Vagina (tissue), 2 donors: ENCODE data around the gene WNT2. TPM values are rescaled to one million over a fixed set of nuclear protein-coding genes. Genes with fewer than 3 reads are reported as not detected.

Experiments
- DNase-seq, 2 donors: peaks; one replicate each; pipeline ENCODE4 v3.0.0-alpha.2; 2017; ENCODE audit errors: extremely low spot score in 2 of 2
- H3K27ac ChIP-seq: fragments of 200-600 bp; sonication (generic); one replicate; pipeline ENCODE4 v1.5.1; 2019
- H3K27me3 ChIP-seq: fragments of 200-600 bp; sonication (generic); one replicate; pipeline ENCODE4 v1.5.1; 2019
- H3K36me3 ChIP-seq, 2 donors: fragments of 200-600 bp; sonication (generic); one replicate each; pipeline ENCODE4 v1.5.1; 2017 to 2019
- H3K4me1 ChIP-seq: fragments of 200-600 bp; sonication (generic); one replicate; pipeline ENCODE4 v1.5.1; 2019
- H3K4me3 ChIP-seq, 2 donors: fragments of 200-600 bp; sonication (generic); 1 replicate in 1 of 2; 2 replicates in 1 of 2; pipeline ENCODE4 v1.5.1; 2016 to 2019
- H3K9me3 ChIP-seq: fragments of 200-600 bp; sonication (generic); one replicate; pipeline ENCODE4 v1.5.1; 2019
- CTCF ChIP-seq, 3 experiments: fragments of 450-650 bp in 2 of 3; fragments of 200-600 bp in 1 of 3; sonication (generic) in 1 of 3; IDR thresholded peaks; one replicate each; pipeline ENCODE4 v1.5.1; 2017 to 2019; ENCODE audit warnings: antibody characterized with exemption in 3 of 3, mild to moderate bottlenecking in 2 of 3, moderate library complexity in 2 of 3
- POLR2A ChIP-seq, 2 donors: fragments of 450-650 bp; IDR thresholded peaks; one replicate each; pipeline ENCODE4 v1.6.1; 2017; ENCODE audit warnings: antibody characterized with exemption in 2 of 2, mild to moderate bottlenecking in 2 of 2, moderate library complexity in 2 of 2
- POLR2AphosphoS5 ChIP-seq, 2 donors: sonication (generic); formaldehyde crosslinking; IDR thresholded peaks; one replicate each; pipeline ENCODE4 v1.9.0; 2017; ENCODE audit warnings: antibody characterized with exemption in 2 of 2, mild to moderate bottlenecking in 2 of 2, low read depth in 1 of 2; ENCODE audit not compliant: insufficient read depth in 1 of 2
- intact Hi-C: fragments of 100-400 bp; cut with DNase I; formaldehyde crosslinking; loops from one replicate; pipeline ENCODE4 v1.15.1; 2023
- total RNA-seq: library from RNA; depleted of rRNA; stranded (reverse); fragments of >200 nt; gene quantifications from one replicate; pipeline ENCODE4 v1.2.3, GENCODE V29; 2016

Gene WNT2
- total RNA-seq: not detected

GRCh38 chr7:117322741-117323304 is at the start of gene WNT2:
Gene WNT2, minus strand, starts transcription at chr7:117323058. Its CDS starts 69 bp downstream, at chr7:117322989.
- DNase-seq: no peak
- H3K27me3 ChIP-seq: no peaks in the 10 kb centered on the region
- intact Hi-C loops: no loop called here
- TF ChIP-seq CTCF (IDR thresholded peaks at IDR 0.05): no peak
- H3K4me3 ChIP-seq: peak within 1 kb of the TSS; percentile 47 to 65
- peaks cover 28% of the 10 kb centered on the region for H3K4me1 ChIP-seq
- H3K27ac ChIP-seq: no peak within 1 kb of the TSS
- H3K36me3 ChIP-seq: no peaks in the 10 kb centered on the region
- H3K9me3 ChIP-seq: no peaks in the 10 kb centered on the region

GRCh38 chr7:117372073-117372472 is 49.2 kb upstream of the WNT2 start:
- Histone ChIP-seq H3K4me1 (no peaks in the 10 kb centered on the region), H3K27me3 (no peaks in the 10 kb centered on the region), H3K4me3 (no peak overlapping the region), H3K36me3 (no peaks in the 10 kb centered on the region), H3K27ac (no peak overlapping the region), H3K9me3 (no peaks in the 10 kb centered on the region)
- intact Hi-C loops: no loop called here
- TF ChIP-seq CTCF (IDR thresholded peaks at IDR 0.05) (no peak), POLR2AphosphoS5 (IDR thresholded peaks at IDR 0.05; ENCODE audit: insufficient read depth in 1 of 2, low read depth in 1 of 2) (no peak), POLR2A (IDR thresholded peaks at IDR 0.05) (no peak)
- DNase-seq: no peak

GRCh38 chr7:117364339-117365080 is 41.7 kb upstream of the WNT2 start:
- no peak for TF ChIP-seq POLR2A (IDR thresholded peaks at IDR 0.05)
- TF ChIP-seq CTCF (IDR thresholded peaks at IDR 0.05): no peak
- TF ChIP-seq POLR2AphosphoS5 (IDR thresholded peaks at IDR 0.05; ENCODE audit: insufficient read depth in 1 of 2, low read depth in 1 of 2): no peak
- H3K9me3 ChIP-seq: no peaks in the 10 kb centered on the region
- H3K27me3 ChIP-seq: no peaks in the 10 kb centered on the region
- no peaks in the 10 kb centered on the region for H3K4me1 ChIP-seq
- H3K27ac ChIP-seq: no peak overlapping the region
- DNase-seq: no peak
- intact Hi-C loops: no loop called here
- H3K36me3 ChIP-seq: no peaks in the 10 kb centered on the region
- H3K4me3 ChIP-seq: no peak overlapping the region

GRCh38 chr7:117362294-117362888 is 39.5 kb upstream of the WNT2 start:
- Histone ChIP-seq H3K4me3 (no peak overlapping the region), H3K4me1 (no peaks in the 10 kb centered on the region)
- no peak for TF ChIP-seq POLR2A (IDR thresholded peaks at IDR 0.05)
- TF ChIP-seq POLR2AphosphoS5 (IDR thresholded peaks at IDR 0.05; ENCODE audit: insufficient read depth in 1 of 2, low read depth in 1 of 2): no peak
- no peak for TF ChIP-seq CTCF (IDR thresholded peaks at IDR 0.05)

GRCh38 chr7:117350027-117350426 is 27.2 kb upstream of the WNT2 start:
- Histone ChIP-seq H3K4me1 (no peaks in the 10 kb centered on the region), H3K27ac (no peak overlapping the region), H3K36me3 (no peaks in the 10 kb centered on the region), H3K27me3 (no peaks in the 10 kb centered on the region), H3K4me3 (no peak overlapping the region), H3K9me3 (no peaks in the 10 kb centered on the region)
- intact Hi-C loops: no loop called here
- TF ChIP-seq CTCF (IDR thresholded peaks at IDR 0.05) (no peak), POLR2AphosphoS5 (IDR thresholded peaks at IDR 0.05; ENCODE audit: insufficient read depth in 1 of 2, low read depth in 1 of 2) (no peak), POLR2A (IDR thresholded peaks at IDR 0.05) (no peak)
- DNase-seq: no peak

More at GRCh38 chr7:117362294-117362888, 39.5 kb upstream of the WNT2 start:
- no peak for DNase-seq
- Histone ChIP-seq H3K27ac (no peak overlapping the region), H3K27me3 (no peaks in the 10 kb centered on the region), H3K36me3 (no peaks in the 10 kb centered on the region), H3K9me3 (no peaks in the 10 kb centered on the region)
- intact Hi-C loops: no loop called here
